ENCODE data around the gene HYI.

HYI gene

DNA sequence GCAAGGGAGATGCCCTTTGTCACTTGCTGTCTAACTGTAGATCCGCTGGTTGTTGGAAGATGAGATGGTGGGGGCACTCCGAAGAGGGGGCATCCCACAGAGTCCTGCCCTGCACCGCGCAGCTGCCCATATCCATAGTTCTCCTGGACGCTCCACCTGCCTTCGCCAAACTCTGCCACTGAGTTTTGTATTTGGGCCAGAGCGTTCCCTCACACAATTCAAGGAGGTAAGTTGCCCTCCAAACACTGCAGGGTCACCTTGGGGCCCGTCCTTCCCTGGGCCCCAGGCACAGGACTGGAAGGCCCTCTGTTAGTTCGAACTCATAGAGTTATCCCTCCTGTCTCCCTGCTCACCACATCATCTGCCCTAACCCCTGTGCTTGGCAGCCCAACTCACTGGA lies 22.1 kb downstream of the HYI start:
- DNase-seq (ENCODE audit: low read depth in 1 of 2, low spot score in 1 of 2): no peak
- TF ChIP-seq GABPA (IDR thresholded peaks at IDR 0.05; ENCODE audit: low read depth) (no peak), CTCF (IDR thresholded peaks at IDR 0.05; ENCODE audit: insufficient read depth, low read length) (no peak), SPI1 (IDR thresholded peaks at IDR 0.05; ENCODE audit: borderline replicate concordance, low read depth) (no peak), POLR2AphosphoS5 (IDR thresholded peaks at IDR 0.05; ENCODE audit: low read depth) (no peak)
- TF ChIP-seq, protein P1, sequence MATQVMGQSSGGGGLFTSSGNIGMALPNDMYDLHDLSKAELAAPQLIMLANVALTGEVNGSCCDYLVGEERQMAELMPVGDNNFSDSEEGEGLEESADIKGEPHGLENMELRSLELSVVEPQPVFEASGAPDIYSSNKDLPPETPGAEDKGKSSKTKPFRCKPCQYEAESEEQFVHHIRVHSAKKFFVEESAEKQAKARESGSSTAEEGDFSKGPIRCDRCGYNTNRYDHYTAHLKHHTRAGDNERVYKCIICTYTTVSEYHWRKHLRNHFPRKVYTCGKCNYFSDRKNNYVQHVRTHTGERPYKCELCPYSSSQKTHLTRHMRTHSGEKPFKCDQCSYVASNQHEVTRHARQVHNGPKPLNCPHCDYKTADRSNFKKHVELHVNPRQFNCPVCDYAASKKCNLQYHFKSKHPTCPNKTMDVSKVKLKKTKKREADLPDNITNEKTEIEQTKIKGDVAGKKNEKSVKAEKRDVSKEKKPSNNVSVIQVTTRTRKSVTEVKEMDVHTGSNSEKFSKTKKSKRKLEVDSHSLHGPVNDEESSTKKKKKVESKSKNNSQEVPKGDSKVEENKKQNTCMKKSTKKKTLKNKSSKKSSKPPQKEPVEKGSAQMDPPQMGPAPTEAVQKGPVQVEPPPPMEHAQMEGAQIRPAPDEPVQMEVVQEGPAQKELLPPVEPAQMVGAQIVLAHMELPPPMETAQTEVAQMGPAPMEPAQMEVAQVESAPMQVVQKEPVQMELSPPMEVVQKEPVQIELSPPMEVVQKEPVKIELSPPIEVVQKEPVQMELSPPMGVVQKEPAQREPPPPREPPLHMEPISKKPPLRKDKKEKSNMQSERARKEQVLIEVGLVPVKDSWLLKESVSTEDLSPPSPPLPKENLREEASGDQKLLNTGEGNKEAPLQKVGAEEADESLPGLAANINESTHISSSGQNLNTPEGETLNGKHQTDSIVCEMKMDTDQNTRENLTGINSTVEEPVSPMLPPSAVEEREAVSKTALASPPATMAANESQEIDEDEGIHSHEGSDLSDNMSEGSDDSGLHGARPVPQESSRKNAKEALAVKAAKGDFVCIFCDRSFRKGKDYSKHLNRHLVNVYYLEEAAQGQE (IDR thresholded peaks at IDR 0.05; ENCODE audit: insufficient replicate concordance, low read depth): no peak
- H3K4me3 ChIP-seq (replicated peaks; ENCODE audit: insufficient read depth, low read length): no peak overlapping the region

DNA sequence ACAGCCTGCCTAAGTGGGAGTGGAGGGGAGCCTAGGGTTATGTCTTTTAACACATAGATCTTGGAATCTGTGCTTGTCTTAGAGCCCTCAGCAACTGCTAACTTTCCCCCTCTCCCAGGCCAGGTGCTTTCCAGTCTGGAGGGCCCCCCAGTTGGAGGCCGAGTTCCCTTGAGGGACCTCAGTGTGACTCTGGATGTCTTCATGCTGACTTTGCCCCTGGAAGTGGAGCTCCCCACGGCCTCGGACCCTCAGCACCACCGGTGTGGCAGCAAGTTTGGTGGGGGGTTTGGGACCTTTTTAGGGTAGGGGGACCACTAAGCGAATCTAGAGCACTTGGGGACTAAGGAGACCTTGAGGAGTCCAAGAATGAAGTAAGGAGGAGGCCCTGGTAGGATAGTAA lies 22.9 kb downstream of the HYI start:
- no peak for DNase-seq (ENCODE audit: low read depth in 1 of 2, low spot score in 1 of 2)
- H3K27me3 ChIP-seq (ENCODE audit: insufficient read depth, poor library complexity, severe bottlenecking): no peaks in the 10 kb centered on the region
- TF ChIP-seq GABPA (IDR thresholded peaks at IDR 0.05; ENCODE audit: low read depth) (no peak), SPI1 (IDR thresholded peaks at IDR 0.05; ENCODE audit: borderline replicate concordance, low read depth) (no peak), CTCF (IDR thresholded peaks at IDR 0.05; ENCODE audit: insufficient read depth, low read length) (no peak), POLR2AphosphoS5 (IDR thresholded peaks at IDR 0.05; ENCODE audit: low read depth) (no peak)
- TF ChIP-seq, protein P1 (IDR thresholded peaks at IDR 0.05; ENCODE audit: insufficient replicate concordance, low read depth): no peak
- H3K4me3 ChIP-seq (replicated peaks; ENCODE audit: insufficient read depth, low read length): no peak overlapping the region
- no peak overlapping the region for H3K27ac ChIP-seq (replicated peaks)

More for the DNA sequence above, 22.1 kb downstream of the HYI start:
- Histone ChIP-seq H3K27me3 (ENCODE audit: insufficient read depth, poor library complexity, severe bottlenecking) (no peaks in the 10 kb centered on the region), H3K27ac (replicated peaks) (no peak overlapping the region)

DNA sequence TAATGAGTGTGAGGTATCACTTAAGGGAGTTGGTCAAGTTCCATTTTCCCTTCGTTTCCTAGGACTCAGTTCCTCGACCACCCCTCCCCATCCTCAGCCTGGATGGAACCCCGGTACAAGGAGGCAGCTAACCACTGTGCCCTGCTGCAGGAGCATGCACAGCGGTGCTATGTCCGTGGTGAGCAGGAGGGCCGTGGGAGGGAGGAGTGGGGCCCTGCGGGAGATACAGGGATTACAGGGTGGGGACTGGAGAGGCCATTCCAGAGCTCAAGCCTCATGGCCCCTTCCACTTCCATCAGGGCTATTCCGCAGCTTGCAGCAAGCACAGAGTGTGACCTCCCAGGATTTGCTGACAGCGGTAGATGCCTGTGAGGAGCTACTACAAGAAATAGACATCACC lies 25.8 kb downstream of the HYI start:
- Histone ChIP-seq H3K27ac (replicated peaks) (no peak overlapping the region), H3K4me3 (replicated peaks; ENCODE audit: insufficient read depth, low read length) (no peak overlapping the region), H3K27me3 (ENCODE audit: insufficient read depth, poor library complexity, severe bottlenecking) (no peaks in the 10 kb centered on the region)
- DNase-seq (ENCODE audit: low read depth in 1 of 2, low spot score in 1 of 2): no peak
- TF ChIP-seq, protein P1 (IDR thresholded peaks at IDR 0.05; ENCODE audit: insufficient replicate concordance, low read depth): no peak
- TF ChIP-seq POLR2AphosphoS5 (IDR thresholded peaks at IDR 0.05; ENCODE audit: low read depth) (no peak), CTCF (IDR thresholded peaks at IDR 0.05; ENCODE audit: insufficient read depth, low read length) (no peak), SPI1 (IDR thresholded peaks at IDR 0.05; ENCODE audit: borderline replicate concordance, low read depth) (no peak), GABPA (IDR thresholded peaks at IDR 0.05; ENCODE audit: low read depth) (no peak)
